Gastroesophageal sphincter (tissue), 3 donors: ENCODE measurements around the gene DAG1.

ENCODE experiments used
- CTCF ChIP-seq, 4 experiments: fragments of 200-600 bp in 2 of 4; fragments of 450-650 bp in 2 of 4; sonication (generic) in 1 of 4; IDR thresholded peaks; one replicate each; pipeline ENCODE4 v1.5.1; 2017 to 2019; ENCODE audit warnings: antibody characterized with exemption in 4 of 4, mild to moderate bottlenecking in 2 of 4, moderate library complexity in 2 of 4
- EP300 ChIP-seq: sonication (generic); formaldehyde crosslinking; IDR thresholded peaks from one replicate; pipeline ENCODE4 v1.6.1; 2017; ENCODE audit warnings: antibody characterized with exemption, mild to moderate bottlenecking
- POLR2AphosphoS5 ChIP-seq: sonication (generic); formaldehyde crosslinking; IDR thresholded peaks from one replicate; pipeline ENCODE4 v1.6.1; 2017; ENCODE audit warnings: antibody characterized with exemption

- no peak for TF ChIP-seq CTCF (IDR thresholded peaks at IDR 0.05)
- TF ChIP-seq EP300 = no peak
- no peak for TF ChIP-seq POLR2AphosphoS5
Observed at GRCh38 chr3:49519296-49519695, 49.2 kb downstream of the DAG1 start.
